ENCODE results near the gene HNF1B. TPM values are rescaled to one million over a fixed set of nuclear protein-coding genes. Genes with fewer than 3 reads are reported as not detected.
A peak's percentile ranks its signal among the peaks of the same experiment; 100 is the strongest.

Gene HNF1B
- total and polyA plus RNA-seq, 4 donors, result 1.6 to 5.7 (median 4.5) TPM

DNA sequence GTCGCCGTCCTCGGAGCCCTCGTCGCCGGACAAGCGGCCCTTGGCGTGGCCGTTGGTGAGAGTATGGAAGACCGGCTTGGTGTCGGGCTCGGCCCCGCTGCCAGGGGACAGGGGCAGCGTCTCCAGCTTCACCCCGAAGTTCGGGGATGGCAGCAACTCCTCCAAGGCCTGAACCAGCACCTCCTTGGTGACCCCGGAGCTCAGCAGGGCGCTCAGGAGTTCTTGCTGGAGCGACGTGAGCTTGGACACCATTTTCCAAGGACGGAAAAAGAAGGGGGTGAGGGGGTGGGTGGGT, 279 bp downstream of the HNF1B start:
- Histone ChIP-seq H3K4me1 (ENCODE audit: control insufficient read depth in 4 of 4, insufficient read depth in 4 of 4, low read length in 3 of 4) (peaks cover 2 to 25% (median 12%) of the 10 kb centered on the region in 4 donors), H3K9ac (ENCODE audit: low read depth in 1 of 2, low read length in 2 of 2) (peak overlapping the region; percentile 72 to 81), H3K27ac (ENCODE audit: low read depth in 1 of 2, low read length in 2 of 2) (peak overlapping the region; percentile 92 to 98), H3K4me3 (ENCODE audit: low read depth in 1 of 3, low read length in 3 of 3) (peak overlapping the region; percentile 76 to 90 (median 82)), H3K27me3 (ENCODE audit: control insufficient read depth in 4 of 4, insufficient read depth in 4 of 4, low read length in 3 of 4) (peaks cover 0 to 2% (median 0%) of the 10 kb centered on the region in 4 donors), H3K9me3 (ENCODE audit: control insufficient read depth in 4 of 4, low read length in 3 of 4) (no peaks in the 10 kb centered on the region), H3K36me3 (ENCODE audit: control insufficient read depth in 4 of 4, insufficient read depth in 3 of 4, low read depth in 1 of 4, low read length in 3 of 4) (no peaks in the 10 kb centered on the region)
- WGBS, result 4% methylated on average over 21 of the region's 21 CpGs
- TF ChIP-seq TAF1 (conservative IDR thresholded peaks at IDR 0.05), result no peak
- TF ChIP-seq, protein P1, sequence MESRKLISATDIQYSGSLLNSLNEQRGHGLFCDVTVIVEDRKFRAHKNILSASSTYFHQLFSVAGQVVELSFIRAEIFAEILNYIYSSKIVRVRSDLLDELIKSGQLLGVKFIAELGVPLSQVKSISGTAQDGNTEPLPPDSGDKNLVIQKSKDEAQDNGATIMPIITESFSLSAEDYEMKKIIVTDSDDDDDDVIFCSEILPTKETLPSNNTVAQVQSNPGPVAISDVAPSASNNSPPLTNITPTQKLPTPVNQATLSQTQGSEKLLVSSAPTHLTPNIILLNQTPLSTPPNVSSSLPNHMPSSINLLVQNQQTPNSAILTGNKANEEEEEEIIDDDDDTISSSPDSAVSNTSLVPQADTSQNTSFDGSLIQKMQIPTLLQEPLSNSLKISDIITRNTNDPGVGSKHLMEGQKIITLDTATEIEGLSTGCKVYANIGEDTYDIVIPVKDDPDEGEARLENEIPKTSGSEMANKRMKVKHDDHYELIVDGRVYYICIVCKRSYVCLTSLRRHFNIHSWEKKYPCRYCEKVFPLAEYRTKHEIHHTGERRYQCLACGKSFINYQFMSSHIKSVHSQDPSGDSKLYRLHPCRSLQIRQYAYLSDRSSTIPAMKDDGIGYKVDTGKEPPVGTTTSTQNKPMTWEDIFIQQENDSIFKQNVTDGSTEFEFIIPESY (IDR thresholded peaks at IDR 0.05), result no peak
- TF ChIP-seq JUND (IDR thresholded peaks at IDR 0.05), result no peak
- TF ChIP-seq, protein P2, sequence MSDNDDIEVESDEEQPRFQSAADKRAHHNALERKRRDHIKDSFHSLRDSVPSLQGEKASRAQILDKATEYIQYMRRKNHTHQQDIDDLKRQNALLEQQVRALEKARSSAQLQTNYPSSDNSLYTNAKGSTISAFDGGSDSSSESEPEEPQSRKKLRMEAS (IDR thresholded peaks at IDR 0.05), result no peak
- no peak for DNase-seq (ENCODE audit: low spot score)

DNA sequence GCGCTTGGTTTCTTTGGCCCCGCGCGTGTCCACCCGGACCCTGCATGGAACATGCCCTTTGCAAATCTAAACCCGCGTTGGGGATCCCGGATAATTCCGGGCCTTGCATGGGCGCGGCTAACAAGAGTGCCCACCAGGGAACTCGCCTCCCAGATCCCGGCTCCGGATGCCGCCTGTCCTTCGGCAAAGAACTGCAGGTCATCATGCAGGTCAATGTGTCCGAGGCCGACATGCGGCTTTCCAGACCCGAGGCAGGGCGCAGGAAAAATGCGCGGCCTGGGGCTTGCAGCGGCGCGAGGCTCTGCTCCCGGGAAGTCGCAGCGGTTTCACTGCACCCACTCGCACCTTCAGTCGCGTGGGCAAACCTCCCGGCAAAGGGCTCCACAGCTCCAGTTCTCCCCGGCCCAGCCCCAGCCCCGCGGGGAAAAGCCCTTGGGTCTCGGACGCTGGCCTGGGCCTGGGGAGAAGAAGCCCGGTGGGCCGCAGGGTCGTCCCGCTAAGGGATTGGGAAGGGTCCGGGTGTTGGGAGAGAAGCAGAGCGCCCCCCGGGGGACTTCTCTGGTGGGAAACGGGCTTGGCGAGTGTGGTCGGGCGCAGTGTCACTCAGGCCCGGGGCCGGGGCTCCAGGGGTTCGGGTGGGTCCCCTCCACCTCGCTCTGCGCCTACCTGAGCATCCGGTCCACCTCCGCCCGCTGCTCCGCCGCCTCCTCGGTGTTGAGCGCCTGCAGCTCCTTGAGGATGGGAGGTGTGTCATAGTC, 805 bp downstream of the HNF1B start:
- 2% methylated on average over 61 of the region's 61 CpGs for WGBS
- H3K36me3 ChIP-seq (ENCODE audit: control insufficient read depth in 4 of 4, insufficient read depth in 3 of 4, low read depth in 1 of 4, low read length in 3 of 4), result no peaks in the 10 kb centered on the region
- peaks cover 0 to 2% (median 0%) of the 10 kb centered on the region in 4 donors for H3K27me3 ChIP-seq (ENCODE audit: control insufficient read depth in 4 of 4, insufficient read depth in 4 of 4, low read length in 3 of 4)
- peak overlapping the region; percentile 72 to 85 for H3K9ac ChIP-seq (ENCODE audit: low read depth in 1 of 2, low read length in 2 of 2)
- H3K27ac ChIP-seq (ENCODE audit: low read depth in 1 of 2, low read length in 2 of 2), result peak overlapping the region; percentile 92 to 98
- H3K4me1 ChIP-seq (ENCODE audit: control insufficient read depth in 4 of 4, insufficient read depth in 4 of 4, low read length in 3 of 4), result peaks cover 2 to 25% (median 12%) of the 10 kb centered on the region in 4 donors
- no peaks in the 10 kb centered on the region for H3K9me3 ChIP-seq (ENCODE audit: control insufficient read depth in 4 of 4, low read length in 3 of 4)
- peak overlapping the region; percentile 76 to 90 (median 82) for H3K4me3 ChIP-seq (ENCODE audit: low read depth in 1 of 3, low read length in 3 of 3)
- TF ChIP-seq RXRA (IDR thresholded peaks at IDR 0.05) (peak in 1 of 2 donors; percentile 49), EGR1 (IDR thresholded peaks at IDR 0.05; ENCODE audit: low read depth in 2 of 2) (no peak)
- no peak for DNase-seq (ENCODE audit: low spot score)

DNA sequence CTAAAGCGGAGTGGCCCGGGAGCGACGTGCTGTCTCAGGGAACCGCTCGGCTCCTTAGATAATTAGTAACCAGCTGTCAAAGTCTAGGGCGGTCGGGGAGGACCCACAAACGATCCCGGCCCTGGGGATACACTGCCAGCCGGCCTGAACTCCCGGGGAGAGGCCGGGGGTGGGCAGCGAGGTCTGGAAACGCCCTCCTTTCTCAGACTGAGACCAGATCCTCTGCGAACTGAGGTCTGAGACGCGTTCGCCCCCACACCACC, 1.3 kb downstream of the HNF1B start:
- peaks cover 2 to 25% (median 12%) of the 10 kb centered on the region in 4 donors for H3K4me1 ChIP-seq (ENCODE audit: control insufficient read depth in 4 of 4, insufficient read depth in 4 of 4, low read length in 3 of 4)
- H3K4me3 ChIP-seq (ENCODE audit: low read depth in 1 of 3, low read length in 3 of 3), result peak overlapping the region; percentile 76 to 90 (median 82)
- peak overlapping the region; percentile 72 to 85 for H3K9ac ChIP-seq (ENCODE audit: low read depth in 1 of 2, low read length in 2 of 2)
- peak; percentile 65 for DNase-seq (ENCODE audit: low spot score)
- WGBS, result 2% methylated on average over 19 of the region's 19 CpGs
- H3K27me3 ChIP-seq (ENCODE audit: control insufficient read depth in 4 of 4, insufficient read depth in 4 of 4, low read length in 3 of 4), result peaks cover 0 to 2% (median 0%) of the 10 kb centered on the region in 4 donors
- peak overlapping the region; percentile 92 to 98 for H3K27ac ChIP-seq (ENCODE audit: low read depth in 1 of 2, low read length in 2 of 2)
- peaks cover 0 to 1% (median 0%) of the 10 kb centered on the region in 4 donors for H3K36me3 ChIP-seq (ENCODE audit: control insufficient read depth in 4 of 4, insufficient read depth in 3 of 4, low read depth in 1 of 4, low read length in 3 of 4)
- H3K9me3 ChIP-seq (ENCODE audit: control insufficient read depth in 4 of 4, low read length in 3 of 4), result no peaks in the 10 kb centered on the region
- TF ChIP-seq, protein P1 (IDR thresholded peaks at IDR 0.05), result peak; percentile 38
- TF ChIP-seq TAF1 (conservative IDR thresholded peaks at IDR 0.05), result peak; percentile 73
- TF ChIP-seq GABPA (IDR thresholded peaks at IDR 0.05 in 1 of 2, conservative IDR thresholded peaks at IDR 0.05 in 1 of 2), result no peak
- TF ChIP-seq, protein P3, sequence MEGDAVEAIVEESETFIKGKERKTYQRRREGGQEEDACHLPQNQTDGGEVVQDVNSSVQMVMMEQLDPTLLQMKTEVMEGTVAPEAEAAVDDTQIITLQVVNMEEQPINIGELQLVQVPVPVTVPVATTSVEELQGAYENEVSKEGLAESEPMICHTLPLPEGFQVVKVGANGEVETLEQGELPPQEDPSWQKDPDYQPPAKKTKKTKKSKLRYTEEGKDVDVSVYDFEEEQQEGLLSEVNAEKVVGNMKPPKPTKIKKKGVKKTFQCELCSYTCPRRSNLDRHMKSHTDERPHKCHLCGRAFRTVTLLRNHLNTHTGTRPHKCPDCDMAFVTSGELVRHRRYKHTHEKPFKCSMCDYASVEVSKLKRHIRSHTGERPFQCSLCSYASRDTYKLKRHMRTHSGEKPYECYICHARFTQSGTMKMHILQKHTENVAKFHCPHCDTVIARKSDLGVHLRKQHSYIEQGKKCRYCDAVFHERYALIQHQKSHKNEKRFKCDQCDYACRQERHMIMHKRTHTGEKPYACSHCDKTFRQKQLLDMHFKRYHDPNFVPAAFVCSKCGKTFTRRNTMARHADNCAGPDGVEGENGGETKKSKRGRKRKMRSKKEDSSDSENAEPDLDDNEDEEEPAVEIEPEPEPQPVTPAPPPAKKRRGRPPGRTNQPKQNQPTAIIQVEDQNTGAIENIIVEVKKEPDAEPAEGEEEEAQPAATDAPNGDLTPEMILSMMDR (IDR thresholded peaks at IDR 0.05; ENCODE audit: low read depth, low read length, missing input control), result no peak
- TF ChIP-seq NR2F2 (IDR thresholded peaks at IDR 0.05), result no peak
- TF ChIP-seq, protein P2 (IDR thresholded peaks at IDR 0.05), result peak; percentile 46
- TF ChIP-seq RXRA (IDR thresholded peaks at IDR 0.05), result peak in 1 of 2 donors; percentile 57
- TF ChIP-seq, protein P4, sequence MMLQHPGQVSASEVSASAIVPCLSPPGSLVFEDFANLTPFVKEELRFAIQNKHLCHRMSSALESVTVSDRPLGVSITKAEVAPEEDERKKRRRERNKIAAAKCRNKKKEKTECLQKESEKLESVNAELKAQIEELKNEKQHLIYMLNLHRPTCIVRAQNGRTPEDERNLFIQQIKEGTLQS (IDR thresholded peaks at IDR 0.05), result no peak
- peak; percentile 58 for TF ChIP-seq SP1 (IDR thresholded peaks at IDR 0.05)
- TF ChIP-seq FOXA2 (IDR thresholded peaks at IDR 0.05), result no peak
- peak; percentile 74 for TF ChIP-seq YY1 (IDR thresholded peaks at IDR 0.05)
- peak in 1 of 2 donors; percentile 9 for TF ChIP-seq RAD21 (IDR thresholded peaks at IDR 0.05)
- no peak for TF ChIP-seq JUND (IDR thresholded peaks at IDR 0.05)
- TF ChIP-seq FOXA1 (IDR thresholded peaks at IDR 0.05), result no peak
- TF ChIP-seq, protein P5, sequence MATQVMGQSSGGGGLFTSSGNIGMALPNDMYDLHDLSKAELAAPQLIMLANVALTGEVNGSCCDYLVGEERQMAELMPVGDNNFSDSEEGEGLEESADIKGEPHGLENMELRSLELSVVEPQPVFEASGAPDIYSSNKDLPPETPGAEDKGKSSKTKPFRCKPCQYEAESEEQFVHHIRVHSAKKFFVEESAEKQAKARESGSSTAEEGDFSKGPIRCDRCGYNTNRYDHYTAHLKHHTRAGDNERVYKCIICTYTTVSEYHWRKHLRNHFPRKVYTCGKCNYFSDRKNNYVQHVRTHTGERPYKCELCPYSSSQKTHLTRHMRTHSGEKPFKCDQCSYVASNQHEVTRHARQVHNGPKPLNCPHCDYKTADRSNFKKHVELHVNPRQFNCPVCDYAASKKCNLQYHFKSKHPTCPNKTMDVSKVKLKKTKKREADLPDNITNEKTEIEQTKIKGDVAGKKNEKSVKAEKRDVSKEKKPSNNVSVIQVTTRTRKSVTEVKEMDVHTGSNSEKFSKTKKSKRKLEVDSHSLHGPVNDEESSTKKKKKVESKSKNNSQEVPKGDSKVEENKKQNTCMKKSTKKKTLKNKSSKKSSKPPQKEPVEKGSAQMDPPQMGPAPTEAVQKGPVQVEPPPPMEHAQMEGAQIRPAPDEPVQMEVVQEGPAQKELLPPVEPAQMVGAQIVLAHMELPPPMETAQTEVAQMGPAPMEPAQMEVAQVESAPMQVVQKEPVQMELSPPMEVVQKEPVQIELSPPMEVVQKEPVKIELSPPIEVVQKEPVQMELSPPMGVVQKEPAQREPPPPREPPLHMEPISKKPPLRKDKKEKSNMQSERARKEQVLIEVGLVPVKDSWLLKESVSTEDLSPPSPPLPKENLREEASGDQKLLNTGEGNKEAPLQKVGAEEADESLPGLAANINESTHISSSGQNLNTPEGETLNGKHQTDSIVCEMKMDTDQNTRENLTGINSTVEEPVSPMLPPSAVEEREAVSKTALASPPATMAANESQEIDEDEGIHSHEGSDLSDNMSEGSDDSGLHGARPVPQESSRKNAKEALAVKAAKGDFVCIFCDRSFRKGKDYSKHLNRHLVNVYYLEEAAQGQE (IDR thresholded peaks at IDR 0.05), result peak; percentile 78
- no peak for TF ChIP-seq EGR1 (IDR thresholded peaks at IDR 0.05; ENCODE audit: low read depth in 2 of 2)
- no peak for TF ChIP-seq HNF4G (IDR thresholded peaks at IDR 0.05)
